GM19397 (cell line): ENCODE measurements around the gene MTCL1.

Source experiments
- ATAC-seq: cut with Tn5 transposase; IDR thresholded peaks from one replicate; pipeline ENCODE4 v1.9.1; 2021; ENCODE audit warnings: mild to moderate bottlenecking, moderate library complexity; ENCODE audit not compliant: unreplicated experiment

The MTCL1 gene

DNA sequence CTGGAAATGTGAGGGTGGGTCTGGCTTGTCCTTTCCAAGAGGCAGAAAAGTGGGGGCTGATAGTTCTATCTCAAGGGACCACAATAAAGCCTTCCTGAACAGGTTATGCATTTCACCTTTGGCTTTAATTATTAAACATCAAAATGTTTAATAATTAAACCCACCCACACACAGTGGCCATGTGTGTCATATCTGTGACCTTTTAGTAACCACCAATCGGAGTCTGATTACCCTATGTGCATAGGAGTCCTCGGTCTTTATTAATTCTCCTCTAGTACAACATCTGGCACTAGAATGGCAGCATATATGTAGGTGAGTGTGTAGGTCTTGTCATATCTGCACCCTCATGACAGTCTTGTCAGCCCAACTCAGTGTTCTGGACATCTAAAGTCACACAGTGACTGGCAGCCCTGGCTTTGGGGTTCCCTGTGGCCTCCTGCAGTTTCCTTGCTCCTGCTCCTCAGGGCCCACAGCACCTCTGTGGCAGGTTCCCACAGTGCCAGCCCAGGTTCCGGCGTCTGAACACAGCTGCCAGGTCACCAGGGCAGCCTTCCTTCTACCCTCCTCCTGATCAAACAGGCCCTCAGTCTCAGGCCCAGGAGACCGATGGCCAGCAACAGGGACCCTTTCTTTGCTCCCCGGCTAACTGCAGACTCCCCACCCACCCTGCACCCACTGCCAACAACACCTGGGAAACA, 100.9 kb downstream of the MTCL1 start:
- no peak for ATAC-seq

DNA sequence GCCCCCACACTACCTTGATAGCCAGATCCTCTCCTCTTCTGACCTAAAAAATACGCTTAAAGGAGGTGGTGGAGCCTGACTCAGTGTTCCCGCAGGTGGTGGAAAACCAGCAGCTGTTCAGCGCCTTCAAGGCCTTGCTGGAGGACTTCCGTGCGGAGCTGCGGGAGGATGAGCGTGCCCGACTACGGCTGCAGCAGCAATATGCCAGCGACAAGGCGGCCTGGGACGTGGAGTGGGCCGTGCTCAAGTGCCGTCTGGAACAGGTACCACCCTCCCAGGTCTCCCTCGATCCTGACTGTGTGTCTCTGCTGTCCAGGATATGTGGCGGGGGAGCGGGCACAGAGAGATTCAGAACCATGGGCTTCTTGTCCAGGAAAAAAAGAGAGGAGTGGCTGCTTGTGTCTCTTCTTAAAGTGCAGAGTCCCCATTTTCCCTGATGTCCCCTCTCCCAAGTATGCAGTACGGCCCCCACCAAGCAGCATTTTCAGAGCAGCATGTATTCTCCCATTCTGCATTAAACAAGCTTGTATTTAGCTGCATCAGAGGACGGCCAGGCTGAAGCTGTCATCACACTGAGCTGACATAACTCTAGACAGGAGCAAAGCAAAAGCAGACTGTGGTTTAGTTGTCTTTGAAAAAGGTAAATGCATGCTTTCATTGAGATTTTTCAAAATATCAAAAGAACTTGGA, 101.6 kb downstream of the MTCL1 start:
- no peak for ATAC-seq

DNA sequence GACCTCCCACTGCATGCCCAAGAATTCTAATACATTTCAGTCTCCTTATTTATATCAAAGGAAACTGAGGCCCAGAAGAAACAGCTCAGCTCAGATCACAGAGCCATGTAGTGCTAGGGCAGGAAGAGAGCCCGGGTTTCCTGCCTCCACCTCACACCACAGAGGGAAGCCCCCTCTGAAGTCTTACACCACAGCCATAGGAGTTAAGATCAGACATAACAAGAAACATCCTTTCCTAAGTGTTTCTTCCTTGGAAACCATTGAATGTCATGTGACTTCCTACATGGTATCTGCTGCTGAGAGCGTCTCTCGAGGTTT, 102.1 kb downstream of the MTCL1 start:
- ATAC-seq = no peak

DNA sequence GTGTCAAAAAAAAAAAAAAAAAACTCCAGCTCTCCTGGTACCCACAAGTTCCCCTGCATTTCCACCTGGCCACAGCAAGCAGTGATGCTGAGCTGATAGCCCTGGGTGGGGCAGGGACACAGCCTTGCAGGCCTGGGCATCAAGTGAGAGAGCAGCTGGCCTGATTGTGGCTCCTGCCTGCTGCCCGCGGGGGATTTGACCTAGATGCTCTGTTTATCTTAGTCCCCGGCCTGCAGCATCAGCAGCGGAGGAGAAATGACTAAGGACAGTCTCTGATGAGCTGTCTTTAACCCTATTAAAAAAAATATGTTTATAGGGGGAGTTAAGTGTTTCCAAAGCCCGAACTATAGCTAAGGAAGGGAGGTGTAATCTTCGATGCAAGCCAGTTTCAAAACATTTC, 102.6 kb downstream of the MTCL1 start:
- no peak for ATAC-seq

DNA sequence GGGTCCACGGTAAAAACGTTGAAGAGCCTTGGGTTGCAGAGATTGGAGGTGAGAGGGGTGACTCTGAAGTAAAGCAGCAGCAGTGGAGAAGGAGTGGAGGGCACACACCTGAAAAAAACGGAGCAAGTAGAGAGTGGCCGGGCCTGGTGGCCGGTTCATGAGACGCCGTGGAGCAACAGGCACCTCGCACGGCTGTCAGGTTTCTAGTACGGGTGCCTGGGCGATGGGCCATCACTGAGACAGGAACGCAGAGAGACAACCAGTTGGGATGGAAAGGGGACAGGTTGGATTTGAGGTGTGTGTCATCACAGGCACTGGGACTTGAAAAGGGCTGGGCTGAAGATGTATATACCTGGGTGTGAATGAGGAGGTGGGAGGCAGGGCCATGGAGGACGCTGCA, 104.2 kb downstream of the MTCL1 start:
- ATAC-seq = no peak

DNA sequence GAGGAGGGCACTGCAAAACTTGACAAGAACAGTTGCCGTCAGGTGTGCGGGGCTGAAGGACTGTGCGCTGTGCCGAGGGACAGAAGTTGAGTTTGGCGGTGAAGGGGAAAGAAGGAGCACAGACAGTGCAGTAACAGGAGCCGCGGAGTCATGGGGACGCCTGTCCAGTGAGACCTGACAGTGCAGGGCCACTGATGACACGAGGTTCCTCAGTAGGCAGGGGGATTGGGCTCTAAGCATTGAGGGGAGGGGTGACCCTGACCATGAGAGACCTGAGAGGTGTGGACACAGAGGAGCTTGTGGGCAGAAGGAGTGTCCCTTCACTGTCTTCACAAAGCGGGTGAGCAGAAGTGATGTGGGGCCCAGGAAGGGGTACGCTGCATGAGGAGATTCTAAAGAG, 104.8 kb downstream of the MTCL1 start:
- ATAC-seq = no peak

DNA sequence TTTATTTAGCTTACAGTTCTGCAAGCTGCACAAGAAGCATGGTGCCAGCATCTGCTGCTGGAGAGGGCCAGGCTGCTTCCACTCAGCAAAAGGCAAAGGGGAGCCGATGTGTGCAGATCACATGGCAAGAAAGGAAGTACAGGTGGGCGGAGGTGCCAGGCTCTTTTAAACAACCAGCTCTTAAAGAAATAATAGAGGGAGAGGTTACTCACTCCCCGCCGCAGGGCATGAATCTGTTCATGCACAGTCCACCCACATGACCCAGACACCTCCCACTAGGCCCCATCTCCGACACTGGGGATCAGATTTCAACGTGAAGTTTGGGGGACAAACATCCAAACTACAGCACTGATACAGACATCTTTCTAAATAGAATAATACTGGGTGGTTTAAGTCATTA, 105.8 kb downstream of the MTCL1 start:
- no peak for ATAC-seq

DNA sequence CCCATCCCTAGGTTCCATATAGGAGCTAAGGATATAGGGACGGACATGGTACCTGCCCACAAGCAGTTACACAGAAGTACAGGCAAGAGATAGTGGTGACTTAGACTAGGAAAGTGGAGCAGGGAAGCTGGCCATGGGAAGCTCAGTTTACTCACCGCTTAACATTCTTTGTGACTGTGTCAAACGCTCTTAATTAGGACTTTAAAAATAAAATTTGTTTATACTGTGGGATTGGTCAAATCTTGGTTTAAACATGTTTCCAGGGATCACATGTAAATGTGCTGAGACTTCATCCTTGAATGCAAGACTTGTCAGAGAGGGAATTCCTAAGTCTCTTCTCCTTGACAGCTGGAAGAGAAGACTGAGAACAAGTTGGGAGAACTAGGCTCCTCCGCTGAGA, 107.3 kb downstream of the MTCL1 start:
- ATAC-seq = no peak

DNA sequence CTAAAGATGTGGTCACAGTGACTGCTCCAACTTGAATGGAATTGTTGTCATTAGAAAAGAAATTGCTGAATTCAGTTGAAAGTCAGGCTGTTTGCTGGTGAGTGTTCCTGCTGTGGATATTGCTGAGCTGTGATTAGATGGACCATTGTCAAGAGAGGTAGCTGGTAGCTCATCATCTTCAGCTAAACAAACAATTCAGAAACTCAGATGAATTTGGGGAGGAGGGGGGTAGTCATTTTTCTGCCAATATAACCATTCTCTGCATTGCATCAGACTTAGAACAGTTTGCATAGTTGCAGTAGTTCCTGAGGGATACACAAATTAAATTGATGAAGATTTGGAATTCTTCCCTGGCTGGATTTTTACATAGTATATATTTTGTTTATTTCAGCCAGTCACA, 108.3 kb downstream of the MTCL1 start:
- ATAC-seq = no peak

DNA sequence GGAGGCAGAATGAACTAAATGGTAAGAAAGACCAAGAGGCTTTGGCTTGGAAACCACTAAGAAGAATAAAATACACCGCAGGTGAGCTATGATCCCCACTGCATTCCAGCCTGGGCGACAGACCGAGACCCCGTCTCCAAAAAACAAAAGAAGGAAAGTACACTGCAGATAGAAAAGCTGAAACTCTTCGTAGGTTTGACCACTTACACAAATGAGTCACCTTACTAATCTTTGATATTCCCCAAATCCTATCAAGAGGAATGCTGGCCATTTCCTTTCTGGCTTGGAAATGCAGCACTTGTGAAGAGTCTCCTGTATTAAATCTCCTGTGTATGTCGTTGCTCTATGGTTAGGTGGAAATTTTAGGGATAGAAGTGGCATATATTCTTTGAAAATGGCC, 108.8 kb downstream of the MTCL1 start:
- no peak for ATAC-seq

DNA sequence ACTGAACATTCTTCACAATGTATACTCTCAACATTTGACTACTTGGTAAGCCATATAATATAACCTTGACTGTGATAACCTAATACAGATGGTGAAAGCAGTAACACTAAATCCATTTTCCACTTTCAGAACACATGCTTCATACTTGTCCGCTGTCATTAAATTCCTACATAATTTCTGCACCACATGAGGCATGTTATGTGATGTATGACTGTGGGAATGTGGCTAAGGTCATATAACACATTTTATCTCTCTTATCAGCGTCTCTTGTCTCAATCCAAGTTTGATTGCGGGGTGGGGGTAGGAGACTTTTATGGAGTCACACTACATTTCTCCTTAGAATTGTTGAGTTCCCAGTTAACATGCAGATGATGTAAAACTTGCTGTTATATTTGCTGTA, 110.9 kb downstream of the MTCL1 start:
- ATAC-seq = no peak

DNA sequence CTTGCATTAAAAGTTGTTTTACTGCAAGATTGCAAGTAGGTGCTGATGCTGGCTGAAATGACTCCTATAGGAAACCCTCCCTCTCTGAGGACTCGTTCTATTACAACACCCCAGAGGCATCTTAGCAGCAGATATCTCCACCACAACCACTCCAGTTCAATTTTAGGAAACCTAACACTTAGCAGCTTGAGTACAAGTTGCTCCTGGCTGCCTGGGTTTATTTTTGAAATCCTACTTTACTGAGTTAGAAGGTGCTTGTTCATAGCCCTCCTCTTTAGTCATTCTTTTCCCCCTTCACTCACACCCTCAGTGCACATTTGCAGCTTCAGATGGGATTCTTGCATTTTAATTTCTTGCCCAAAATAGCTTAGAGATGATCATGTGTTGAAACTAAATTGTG, 111.5 kb downstream of the MTCL1 start:
- ATAC-seq = no peak

DNA sequence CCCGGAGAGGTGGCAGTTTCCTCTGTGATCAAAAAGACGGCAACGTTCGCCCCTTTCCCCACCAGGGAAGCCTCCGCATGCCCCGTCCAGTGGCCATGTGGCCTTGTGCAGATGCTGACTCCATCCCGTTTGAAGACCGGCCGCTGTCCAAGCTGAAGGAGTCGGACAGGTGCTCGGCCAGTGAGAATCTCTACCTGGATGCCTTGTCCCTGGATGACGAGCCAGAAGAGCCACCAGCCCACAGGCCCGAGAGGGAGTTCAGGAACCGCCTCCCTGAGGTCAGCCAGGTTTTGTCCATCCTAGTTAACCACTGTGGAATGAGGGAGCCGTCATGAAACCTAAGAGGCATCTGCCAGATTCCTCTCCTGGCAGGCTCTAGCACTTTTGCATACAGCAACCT, 113.6 kb downstream of the MTCL1 start:
- ATAC-seq = no peak

DNA sequence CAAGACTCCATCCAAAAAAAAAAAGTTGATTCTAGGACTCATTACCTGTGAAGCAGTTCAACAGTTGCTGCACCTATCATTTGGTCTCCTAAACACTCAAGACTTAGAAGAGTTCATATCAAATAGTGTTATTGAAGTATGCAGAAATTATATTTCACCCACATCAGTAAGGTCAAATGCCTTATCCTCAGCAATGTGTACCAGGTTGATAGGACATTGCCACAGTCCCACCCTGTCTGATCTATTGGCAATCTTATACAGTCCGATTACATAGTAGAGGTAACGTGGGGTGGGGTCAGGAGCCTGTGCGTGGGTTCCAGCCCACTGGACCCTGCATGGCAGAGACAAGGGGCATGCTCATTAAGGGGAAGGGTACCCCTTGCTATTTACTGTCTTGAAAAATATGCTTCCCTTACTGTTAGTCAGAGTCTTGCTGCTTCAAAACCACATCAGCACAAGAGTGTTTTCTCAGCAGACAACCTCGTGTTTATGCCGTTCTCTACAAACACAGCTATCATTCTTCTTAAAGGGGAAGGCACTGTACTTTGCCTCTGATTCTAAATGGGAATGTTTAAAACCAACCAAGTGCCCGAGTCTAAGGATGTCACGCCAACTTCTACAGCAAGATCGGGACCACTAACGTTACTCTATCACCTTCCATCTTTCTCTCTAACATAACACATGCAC, 115.2 kb downstream of the MTCL1 start:
- ATAC-seq = no peak

DNA sequence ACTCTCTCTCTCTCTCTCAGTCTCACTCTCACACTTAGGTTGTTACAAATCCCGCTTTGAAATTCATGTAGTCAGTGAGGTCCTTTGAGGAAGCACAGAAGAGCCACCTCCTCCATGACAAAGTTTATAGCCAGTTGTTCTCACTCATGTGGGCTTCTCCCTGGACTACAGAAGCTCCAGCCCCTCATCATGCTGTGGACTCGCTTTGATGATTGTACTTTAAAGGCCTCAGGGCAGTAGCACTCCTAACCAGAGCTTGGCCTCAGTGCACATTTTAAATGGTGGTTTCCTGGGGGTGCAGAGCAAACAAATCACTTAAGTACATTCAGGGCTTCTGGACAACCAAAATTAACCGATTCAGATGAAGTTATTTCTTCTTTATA, 115.7 kb downstream of the MTCL1 start:
- ATAC-seq = no peak

DNA sequence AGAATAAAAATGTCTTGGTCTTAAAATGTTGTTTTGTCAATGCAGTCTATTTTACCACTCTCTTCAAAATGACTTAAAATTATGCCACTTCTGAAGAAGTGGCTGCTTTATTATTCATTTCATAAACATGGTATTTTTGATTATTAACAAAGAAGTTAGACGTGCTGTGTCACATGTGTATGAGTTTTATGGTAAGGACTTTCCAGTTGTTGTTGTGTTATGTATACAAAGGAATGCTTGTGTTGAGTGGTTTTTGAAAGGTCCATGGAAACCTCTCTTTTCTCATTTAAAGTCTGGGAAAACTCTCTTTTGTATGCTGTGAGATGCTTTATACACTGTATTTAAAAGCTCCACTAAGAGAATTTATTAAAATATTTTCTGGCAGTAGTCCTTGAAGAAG, 116.2 kb downstream of the MTCL1 start:
- no peak for ATAC-seq

DNA sequence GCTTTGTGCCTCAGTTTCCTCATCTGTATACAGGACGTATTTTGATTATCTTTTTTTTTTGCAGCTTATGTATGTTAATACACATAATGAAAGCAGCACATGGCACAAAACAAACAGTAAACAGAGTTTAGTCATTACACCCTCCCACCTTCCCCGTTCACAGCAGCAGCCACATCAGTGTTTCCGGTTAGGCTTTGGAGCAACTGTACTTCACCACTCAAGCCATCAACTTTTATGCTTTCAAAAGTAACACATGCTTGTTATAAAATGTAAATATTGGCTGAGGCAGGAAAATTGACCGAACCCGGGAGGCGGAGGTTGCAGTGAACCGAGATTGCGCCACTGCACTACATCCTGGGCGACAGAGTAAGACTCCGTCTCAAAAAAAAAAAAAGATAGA, 117.3 kb downstream of the MTCL1 start:
- no peak for ATAC-seq

DNA sequence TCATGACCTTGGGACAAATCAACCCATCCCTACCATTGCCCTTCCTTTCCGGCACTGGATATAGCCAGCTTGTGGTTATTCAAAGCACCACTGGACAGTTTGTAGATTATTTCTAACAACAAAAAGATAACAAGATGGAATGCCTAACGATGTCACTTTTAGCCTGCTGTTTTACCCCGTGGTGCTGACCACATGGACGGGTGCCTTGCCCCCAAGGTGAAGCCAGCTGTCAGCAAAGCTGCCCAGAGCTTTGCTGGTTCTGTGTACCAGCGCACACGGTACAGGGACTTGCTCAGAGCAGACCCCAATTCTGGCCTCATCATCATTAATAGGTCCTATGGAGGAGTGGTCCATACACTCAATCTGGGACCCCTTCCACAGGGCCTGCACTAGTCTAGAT, 118.2 kb downstream of the MTCL1 start:
- no peak for ATAC-seq

DNA sequence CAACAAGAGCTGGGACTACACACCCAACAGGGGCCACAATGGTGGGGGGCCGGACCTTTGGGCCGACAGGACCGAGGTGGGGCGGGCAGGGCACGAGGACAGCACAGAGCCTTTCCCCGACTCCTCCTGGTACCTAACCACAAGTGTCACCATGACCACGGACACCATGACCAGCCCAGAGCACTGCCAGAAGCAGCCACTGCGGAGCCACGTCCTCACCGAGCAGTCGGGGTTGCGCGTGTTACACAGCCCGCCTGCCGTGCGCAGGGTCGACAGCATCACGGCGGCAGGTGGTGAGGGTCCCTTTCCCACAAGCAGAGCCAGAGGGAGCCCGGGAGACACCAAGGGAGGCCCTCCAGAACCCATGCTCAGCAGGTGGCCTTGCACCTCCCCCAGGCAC, 119.5 kb downstream of the MTCL1 start:
- ATAC-seq = no peak

DNA sequence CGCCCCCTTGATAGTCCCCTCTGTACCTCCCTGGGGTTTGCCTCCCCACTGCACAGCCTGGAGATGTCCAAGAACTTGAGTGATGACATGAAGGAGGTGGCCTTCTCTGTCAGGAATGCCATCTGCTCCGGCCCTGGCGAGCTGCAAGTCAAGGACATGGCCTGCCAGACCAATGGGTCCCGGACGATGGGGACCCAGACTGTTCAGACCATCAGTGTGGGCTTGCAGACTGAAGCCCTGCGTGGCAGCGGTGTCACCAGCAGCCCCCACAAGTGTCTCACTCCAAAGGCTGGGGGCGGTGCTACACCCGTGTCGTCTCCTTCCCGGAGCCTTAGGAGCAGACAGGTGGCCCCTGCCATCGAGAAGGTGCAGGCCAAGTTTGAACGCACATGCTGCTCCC, 119.9 kb downstream of the MTCL1 start:
- ATAC-seq = no peak

DNA sequence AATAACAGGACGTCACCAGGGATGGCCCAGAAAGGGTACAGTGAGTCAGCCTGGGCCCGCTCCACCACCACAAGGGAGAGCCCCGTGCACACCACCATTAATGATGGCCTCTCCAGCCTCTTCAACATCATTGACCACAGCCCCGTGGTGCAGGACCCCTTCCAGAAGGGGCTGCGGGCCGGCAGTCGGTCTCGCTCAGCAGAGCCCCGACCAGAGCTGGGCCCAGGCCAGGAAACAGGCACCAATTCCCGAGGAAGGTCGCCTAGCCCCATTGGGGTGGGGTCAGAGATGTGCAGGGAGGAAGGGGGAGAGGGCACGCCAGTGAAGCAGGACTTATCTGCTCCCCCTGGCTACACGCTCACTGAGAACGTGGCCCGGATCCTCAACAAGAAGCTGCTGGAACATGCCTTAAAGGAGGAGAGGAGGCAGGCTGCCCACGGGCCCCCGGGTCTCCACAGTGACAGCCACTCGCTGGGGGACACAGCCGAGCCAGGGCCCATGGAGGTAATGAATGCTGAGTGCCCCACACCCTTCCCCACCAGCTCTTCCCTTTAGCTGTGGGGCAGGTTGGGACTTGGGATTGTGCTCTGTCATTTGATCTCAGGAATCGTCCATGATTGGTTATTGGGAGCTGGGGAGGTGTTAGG, 120.5 kb downstream of the MTCL1 start:
- ATAC-seq = no peak

DNA sequence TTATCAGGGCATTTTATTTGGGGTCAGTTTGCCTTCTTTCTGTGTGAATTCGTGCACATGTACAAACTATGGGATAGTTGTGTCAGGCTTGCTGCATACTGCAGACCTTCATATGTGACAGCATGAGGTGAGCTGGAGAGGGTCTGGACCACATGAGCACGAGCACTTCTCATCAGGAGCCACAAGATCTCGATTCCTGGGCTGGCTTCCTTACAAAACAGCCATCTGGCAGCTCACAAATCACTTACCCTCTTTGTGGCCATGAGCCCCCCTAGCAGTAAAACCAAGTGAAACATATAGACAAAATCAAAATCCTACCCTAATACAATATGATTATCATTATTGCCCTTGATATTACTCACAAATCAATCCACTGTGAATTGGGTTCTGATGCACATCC, 121.2 kb downstream of the MTCL1 start:
- no peak for ATAC-seq
